Measurements from ENCODE around the gene MPP2. TPM values are rescaled to one million over a fixed set of nuclear protein-coding genes. Genes with fewer than 3 reads are reported as not detected.

Gene MPP2
- total and polyA plus RNA-seq, 9 of the 15 experiments (the other 6 are each of a cell fraction or from before 2014, with no cell fraction given), result 0.04 to 1.0 (median 0.24) TPM

- TF ChIP-seq CREB3L1 (IDR thresholded peaks at IDR 0.05; ENCODE audit: borderline replicate concordance, low read depth), result no peak
- no peak for TF ChIP-seq DACH1 (IDR thresholded peaks at IDR 0.05; ENCODE audit: partially characterized antibody)
- TF ChIP-seq SFPQ (IDR thresholded peaks at IDR 0.05; ENCODE audit: low read depth, low read length), result no peak
- TF ChIP-seq CBX5 (IDR thresholded peaks at IDR 0.05; ENCODE audit: borderline replicate concordance, low read depth), result no peak
- TF ChIP-seq PRMT5 (CRISPR knock-in tag; IDR thresholded peaks at IDR 0.05), result no peak
- TF ChIP-seq GTF2B (IDR thresholded peaks at IDR 0.05; ENCODE audit: extremely low read depth, insufficient read length), result no peak
- no peak for TF ChIP-seq ZNF217 (CRISPR knock-in tag; IDR thresholded peaks at IDR 0.05)
- peak; percentile 16; the same call in 1 of the 2 replicates for TF ChIP-seq SMARCE1 (IDR thresholded peaks at IDR 0.05)
- no peak for TF ChIP-seq MAFF (IDR thresholded peaks at IDR 0.05; ENCODE audit: low read length)
- TF ChIP-seq KLF6 (CRISPR knock-in tag; IDR thresholded peaks at IDR 0.05; ENCODE audit: borderline replicate concordance), result no peak; the same call in 1 of the 2 replicates
- TF ChIP-seq ATF6 (CRISPR knock-in tag; IDR thresholded peaks at IDR 0.05), result no peak
- TF ChIP-seq KAT7 (CRISPR knock-in tag; IDR thresholded peaks at IDR 0.05; ENCODE audit: borderline replicate concordance), result no peak
- no peak for TF ChIP-seq KLF16 (IDR thresholded peaks at IDR 0.05)
- TF ChIP-seq NUFIP1 (IDR thresholded peaks at IDR 0.05; ENCODE audit: partially characterized antibody), result no peak
- no peak for TF ChIP-seq SP2 (IDR thresholded peaks at IDR 0.05; ENCODE audit: extremely low read depth, low read depth, low read length, poor library complexity, severe bottlenecking)
- TF ChIP-seq PBX2 (CRISPR knock-in tag; IDR thresholded peaks at IDR 0.05; ENCODE audit: low read depth), result no peak
- peak; percentile 35; the same call in 1 of the 2 replicates for TF ChIP-seq PBX2 (tag; conservative IDR thresholded peaks at IDR 0.05; ENCODE audit: low read depth)
- no peak for TF ChIP-seq DNMT1 (IDR thresholded peaks at IDR 0.05)
- TF ChIP-seq ESRRB (CRISPR knock-in tag; IDR thresholded peaks at IDR 0.05; ENCODE audit: borderline replicate concordance), result no peak
Observed at GRCh38 chr17:43945074-43945829, 37.9 kb upstream of the MPP2 start (continued).

Data from K562 (cell line).